Measurements from ENCODE around the gene PWWP2B. TPM values are rescaled to one million over a fixed set of nuclear protein-coding genes. Genes with fewer than 3 reads are reported as not detected.
A peak's percentile ranks its signal among the peaks of the same experiment; 100 is the strongest.

The PWWP2B gene
- total RNA-seq, 1 donor = 36.6 TPM

GRCh38 chr10:132404911-132405462, 8.0 kb downstream of the PWWP2B start:
- no peak for DNase-seq (ENCODE audit: low read depth in 2 of 3, low spot score in 2 of 3)

DNA sequence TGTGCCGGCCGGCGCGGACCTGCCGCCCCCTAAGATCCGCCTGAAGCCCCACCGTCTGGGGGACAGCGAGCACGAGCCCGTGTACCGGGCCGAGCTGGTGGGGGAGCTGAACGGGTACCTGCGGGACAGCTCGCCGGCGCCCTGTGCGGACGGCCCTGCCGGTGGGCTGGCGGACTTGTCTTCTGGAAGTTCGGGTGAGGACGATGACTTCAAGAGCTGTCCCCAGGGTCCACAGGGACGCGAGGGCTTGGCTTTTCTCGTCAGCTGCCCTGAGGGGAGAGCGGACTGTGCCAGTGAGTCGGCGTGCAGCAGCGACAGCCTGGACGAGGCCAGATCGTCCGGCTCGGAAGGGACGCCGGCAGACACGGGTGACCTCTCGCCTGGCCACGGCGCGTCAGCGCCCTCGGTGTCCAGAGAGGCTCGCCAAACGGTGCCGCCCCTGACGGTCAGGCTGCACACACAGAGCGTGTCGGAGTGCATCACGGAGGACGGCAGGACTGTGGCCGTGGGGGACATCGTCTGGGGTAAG, 8.5 kb downstream of the PWWP2B start:
- DNase-seq (ENCODE audit: low read depth in 2 of 3, low spot score in 2 of 3) = no peak

DNA sequence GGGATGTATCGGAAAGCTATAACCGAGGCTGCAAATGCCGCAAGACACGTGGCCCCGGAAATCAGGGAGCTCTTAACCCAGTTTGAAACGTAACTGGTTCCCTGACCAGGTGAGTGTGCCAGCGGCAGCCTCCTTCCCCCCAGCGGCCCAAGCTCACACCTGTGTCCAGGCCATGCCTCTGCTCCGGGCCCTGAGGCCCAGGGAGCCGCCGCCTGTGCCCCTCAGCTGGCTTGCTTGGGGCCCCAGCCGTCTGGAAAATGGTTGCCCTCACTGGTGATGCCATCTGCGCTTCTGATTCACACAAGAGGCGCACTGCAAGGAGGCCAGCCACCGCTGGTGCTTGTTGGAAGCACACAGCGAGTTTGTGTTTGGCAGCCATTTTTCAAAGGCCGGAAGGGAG, 9.2 kb downstream of the PWWP2B start:
- no peak for DNase-seq (ENCODE audit: low read depth in 2 of 3, low spot score in 2 of 3)

- no peak for DNase-seq (ENCODE audit: low read depth in 2 of 3, low spot score in 2 of 3)
Measured at GRCh38 chr10:132406750-132407149, 9.8 kb downstream of the PWWP2B start.

DNA sequence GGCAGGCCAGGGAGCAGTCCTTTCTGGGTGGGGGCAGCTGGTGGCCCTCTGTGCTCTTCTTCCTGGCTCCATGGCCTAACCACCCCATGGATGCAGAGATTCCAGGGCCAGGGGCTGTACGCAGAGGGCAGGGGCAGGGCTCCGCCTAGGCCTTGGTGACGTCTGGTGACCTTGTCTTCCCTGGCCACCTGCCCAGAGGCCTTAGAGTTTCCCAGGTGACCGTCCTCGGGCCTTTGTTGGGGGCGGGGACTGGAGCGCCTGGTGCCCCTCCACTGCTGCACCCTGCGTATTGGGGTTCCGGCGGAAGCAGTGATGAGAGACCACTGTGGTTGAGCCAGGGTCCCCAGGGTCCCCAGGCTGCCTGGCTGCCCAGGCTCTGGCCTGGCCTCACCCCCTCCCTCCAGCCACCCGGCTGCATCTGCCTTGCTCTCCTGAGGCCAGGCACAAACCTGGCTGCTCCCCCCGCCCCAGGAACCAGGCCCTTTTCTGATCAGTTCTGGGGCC, 10.3 kb downstream of the PWWP2B start:
- no peak for DNase-seq (ENCODE audit: low read depth in 2 of 3, low spot score in 2 of 3)

- DNase-seq (ENCODE audit: low read depth in 2 of 3, low spot score in 2 of 3) = peak in 1 of 3 donors; percentile 59
Measured at GRCh38 chr10:132407846-132408278, 10.9 kb downstream of the PWWP2B start.

DNA sequence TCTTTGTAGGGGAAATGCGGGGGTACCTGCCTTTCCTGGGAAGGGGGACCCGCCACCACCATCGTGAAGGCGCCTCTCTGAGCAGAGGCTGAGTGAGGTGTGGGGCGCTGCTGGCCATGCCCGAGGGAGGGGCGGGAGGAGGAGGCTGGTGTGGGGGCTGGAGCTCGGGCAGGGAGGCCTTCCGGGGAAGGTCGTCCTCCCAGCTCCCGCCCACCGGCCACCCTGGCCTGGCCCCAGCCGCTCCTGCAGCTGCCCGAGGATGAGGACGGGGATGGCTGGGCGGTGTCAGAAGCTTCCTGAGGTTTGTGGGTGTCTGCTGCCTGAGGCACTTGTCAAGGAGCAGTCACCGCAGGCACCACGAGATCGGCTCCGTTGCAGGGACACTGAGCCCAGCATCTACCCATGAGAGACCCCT, 11.4 kb downstream of the PWWP2B start:
- no peak for DNase-seq (ENCODE audit: low read depth in 2 of 3, low spot score in 2 of 3)

DNA sequence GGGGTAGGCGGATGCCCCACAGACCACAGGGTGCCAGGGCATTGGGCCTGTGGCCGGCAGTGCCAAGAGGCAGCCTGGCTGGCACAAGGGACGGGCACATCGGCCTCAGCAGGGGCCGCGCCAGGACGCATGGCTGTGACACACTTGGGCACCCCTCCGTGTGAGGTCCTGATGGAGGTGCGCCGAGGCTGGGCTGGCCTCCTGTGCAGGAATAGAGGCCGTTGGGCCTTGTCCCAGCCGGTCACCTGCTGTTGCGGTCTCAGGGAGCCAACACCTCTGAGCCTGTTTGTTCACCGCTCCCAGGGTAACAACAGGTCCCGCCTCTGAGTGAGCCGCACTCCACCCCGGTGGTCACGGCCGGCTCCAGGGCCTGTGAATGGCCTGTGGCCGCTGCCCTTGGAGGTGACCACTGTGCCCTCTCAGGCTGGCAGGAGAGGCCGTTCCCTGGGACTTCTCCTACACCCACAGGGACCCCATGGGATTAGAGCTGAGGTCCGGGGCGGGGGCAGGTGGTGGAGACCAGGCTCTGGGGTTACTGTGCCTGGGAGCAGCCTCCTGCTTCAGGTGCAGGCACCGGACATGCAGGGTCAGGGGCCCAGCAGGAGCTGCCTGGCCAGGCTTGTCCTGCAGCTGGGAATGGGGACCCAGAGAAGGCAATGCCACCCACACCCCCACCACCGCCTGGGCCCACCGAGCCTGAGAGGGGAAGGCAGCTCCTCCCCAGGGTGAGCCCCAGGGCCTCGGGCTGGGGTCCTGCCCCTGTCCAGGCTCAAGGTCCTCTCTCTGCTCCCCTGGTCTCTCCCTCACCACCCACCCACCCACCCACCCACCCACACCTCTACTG, 12.0 kb downstream of the PWWP2B start:
- no peak for DNase-seq (ENCODE audit: low read depth in 2 of 3, low spot score in 2 of 3)

GRCh38 chr10:132409667-132410028, 12.6 kb downstream of the PWWP2B start:
- no peak for DNase-seq (ENCODE audit: low read depth in 2 of 3, low spot score in 2 of 3)

DNA sequence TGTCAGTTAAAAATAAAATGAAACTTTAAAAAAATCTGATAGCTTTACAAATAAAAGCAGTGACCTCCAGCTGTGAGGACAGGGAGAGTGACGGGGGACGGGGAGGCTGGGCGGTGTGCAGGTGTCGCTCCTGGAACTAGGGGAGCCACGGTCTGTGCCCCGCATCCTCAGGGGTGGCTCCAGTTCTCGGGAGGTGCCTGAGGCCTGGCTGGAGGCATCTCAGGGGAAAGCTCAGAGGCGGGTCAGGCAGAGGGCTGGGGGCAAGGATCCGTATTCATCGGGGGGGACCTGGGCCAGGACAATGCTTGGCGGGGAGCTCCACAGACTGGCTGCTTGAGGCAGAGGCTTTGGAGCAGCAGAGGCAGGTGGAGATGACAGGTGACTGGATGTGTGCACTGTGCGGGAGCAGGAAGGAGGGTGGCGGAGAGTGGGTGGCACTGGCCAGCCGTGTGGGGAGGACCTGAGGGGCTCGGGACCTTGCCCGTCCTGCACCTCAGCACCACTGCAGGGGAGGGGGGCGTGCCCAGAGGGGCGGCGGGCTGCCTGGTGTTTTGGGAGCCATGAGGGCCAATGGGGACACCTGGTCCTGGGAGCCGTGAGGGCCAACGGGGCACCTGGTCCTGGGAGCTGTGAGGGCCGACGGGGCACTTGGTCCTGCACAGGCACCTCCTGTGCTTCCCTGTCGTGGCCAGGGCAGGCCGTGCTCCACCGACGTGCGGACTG, 13.2 kb downstream of the PWWP2B start:
- DNase-seq (ENCODE audit: low read depth in 2 of 3, low spot score in 2 of 3) = no peak

GRCh38 chr10:132410779-132411532, 14.0 kb downstream of the PWWP2B start:
- no peak for DNase-seq (ENCODE audit: low read depth in 2 of 3, low spot score in 2 of 3)

- DNase-seq (ENCODE audit: low read depth in 2 of 3, low spot score in 2 of 3) = no peak
Measured at GRCh38 chr10:132411561-132412253, 14.7 kb downstream of the PWWP2B start.

DNA sequence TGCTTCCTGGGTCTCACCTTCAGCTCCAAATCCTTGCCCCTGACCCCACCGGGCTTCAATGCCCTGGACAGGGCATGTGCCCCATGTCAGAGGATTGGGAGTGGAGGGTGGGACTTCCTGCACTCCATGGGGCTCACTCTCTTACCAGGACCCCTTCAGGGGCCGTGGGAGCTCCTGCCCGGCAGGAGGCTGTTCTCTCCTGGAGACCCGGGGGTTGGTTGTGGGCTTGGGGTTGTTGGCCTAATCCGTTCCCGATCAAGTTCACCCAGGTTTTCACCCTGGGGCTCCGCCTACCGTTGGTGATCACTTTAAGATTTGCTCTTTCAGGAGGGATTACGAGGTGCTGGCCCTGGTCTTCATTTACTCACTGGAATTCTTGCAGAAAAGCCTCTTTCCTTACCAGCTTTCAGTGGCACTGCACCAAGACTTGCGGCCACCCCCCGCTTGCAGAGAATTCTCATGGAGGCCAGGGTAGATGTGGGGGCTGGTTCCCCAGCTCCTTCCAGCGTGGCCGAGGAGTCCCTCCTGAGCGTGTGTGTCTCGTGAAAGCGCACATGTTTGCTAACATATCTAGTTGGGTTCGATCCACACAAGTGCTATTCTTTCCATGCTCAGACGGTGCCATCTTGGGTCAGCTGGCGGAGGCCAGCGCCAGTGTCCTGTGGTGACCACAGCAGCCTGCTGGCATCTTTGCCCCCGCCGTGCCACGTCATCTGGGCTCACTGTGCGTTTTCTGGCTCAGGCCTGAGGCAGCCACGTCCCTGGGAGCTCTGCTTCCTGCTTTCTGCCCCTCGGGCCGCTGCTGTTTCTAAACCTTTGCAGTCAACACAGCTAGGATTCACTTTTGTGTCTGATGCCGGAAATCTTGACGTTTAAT, 15.6 kb downstream of the PWWP2B start:
- DNase-seq (ENCODE audit: low read depth in 2 of 3, low spot score in 2 of 3) = peak in 1 of 3 donors; percentile 39

DNA sequence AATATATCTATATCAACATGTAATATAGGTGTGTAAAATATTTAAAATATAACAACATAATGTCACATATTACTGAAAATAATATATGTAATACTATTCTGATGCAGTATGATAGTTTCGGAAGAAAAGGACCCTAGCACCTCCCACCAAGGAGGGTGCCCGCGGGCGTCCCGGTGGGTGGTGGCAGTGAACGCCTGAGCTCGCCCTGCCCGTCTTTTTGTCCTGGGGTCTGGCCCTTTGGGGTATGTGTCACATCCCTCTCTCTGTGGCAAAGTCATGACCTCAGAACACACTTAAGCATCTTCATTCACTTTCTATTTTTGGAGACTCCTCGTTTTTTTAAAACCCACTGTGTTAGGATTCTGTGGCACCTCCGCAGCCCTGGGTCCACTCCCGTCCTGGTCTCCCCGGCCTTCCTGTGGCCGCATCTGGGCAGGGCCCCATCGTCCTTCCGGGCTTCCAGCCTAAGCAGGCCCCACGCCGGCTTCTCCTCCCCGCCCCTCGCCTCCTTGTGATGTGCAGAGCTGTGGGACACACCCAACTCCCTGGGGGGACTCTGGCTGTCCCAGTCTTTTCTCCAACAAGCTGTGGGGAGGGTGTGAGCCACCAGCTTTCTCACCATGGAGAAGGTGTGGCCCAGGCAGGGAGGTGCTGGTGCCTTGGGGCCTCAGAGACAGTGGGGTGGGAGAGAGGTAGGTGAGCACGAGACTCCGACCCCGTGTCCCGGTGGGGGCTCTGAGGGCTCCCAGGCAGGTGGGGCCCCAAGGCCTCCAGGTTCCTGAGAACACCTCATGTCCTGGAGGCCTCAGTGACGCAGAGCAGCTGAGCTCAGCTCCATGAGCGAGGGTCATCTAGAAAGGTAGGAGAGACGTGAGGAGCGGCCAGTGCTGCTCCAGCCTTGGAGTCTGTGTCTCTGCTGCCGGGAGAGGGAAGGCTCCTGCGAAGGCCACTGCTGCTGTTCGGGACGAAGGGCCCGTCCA, 16.5 kb downstream of the PWWP2B start:
- no peak for DNase-seq (ENCODE audit: low read depth in 2 of 3, low spot score in 2 of 3)

DNA sequence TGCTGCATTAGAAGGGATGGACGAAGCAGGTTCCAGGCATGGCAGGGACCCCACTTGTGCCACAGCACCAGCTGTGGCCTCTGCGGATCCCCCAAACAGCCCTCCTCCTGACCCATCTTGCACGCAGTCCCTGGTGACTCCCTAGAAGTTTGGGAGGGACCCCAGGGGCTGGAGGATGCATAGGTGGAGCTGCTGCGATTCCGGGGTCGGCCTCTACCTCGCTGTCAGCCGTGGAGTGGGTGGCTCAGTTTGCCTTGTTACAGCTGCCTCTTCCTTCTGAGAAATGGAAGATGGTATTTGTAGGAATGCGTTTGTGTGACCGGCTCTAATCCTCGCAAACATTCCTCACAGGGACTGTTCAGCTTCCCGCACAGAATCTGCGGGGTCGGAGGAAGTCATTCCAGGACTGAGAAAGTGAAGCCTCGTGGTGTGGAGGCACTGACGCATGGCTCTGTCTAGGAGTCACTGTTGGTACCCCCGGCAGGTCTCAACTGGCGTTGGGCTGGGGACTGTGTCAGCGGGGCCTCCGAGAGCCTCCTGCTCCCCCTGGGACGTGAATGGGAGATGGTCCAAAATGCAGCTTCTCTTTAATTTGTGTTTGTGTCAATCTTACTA, 17.5 kb downstream of the PWWP2B start:
- no peak for DNase-seq (ENCODE audit: low read depth in 2 of 3, low spot score in 2 of 3)

DNA sequence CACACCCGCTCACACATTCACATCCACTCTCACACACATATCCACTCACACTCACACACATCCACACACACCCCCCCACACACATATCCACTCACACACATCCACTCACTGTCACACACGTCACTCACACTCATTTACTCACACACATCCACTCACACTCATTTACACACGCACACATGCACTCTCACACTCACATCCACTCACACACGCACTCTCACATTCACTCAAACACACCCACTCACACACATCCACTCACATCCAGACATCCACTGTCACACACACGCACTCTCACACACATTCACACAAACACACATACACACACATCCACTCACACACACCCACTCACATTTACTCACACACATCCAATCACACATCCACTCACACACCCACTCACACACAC, 18.3 kb downstream of the PWWP2B start:
- DNase-seq (ENCODE audit: low read depth in 2 of 3, low spot score in 2 of 3) = no peak

DNA sequence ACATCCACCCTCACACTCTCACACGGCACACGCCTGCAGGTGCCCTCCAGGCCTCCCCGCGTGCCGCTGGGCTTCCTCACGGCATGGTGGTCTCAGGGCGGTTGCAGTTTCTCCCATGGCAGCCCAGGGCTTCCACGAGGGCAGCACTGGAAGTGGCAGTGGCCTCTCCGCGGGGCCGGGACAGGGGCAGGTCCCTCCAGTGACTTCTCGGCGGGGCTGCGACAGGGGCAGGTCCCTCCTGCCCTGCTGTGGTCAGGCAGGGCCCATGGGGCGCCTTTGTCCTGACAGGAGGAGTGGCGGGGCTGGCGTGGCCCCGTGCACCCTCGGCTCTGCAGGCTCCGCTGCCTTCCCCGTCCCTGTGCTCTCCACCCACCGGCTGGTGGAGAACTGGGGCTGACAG, 19.0 kb downstream of the PWWP2B start:
- no peak for DNase-seq (ENCODE audit: low read depth in 2 of 3, low spot score in 2 of 3)
